AG04450 (cell line): Measurements from ENCODE around the gene C14orf119. TPM values are rescaled to one million over a fixed set of nuclear protein-coding genes. Genes with fewer than 3 reads are reported as not detected.

ENCODE experiments used
- CTCF ChIA-PET: fragments of 300-600, 350-600 bp; formaldehyde crosslinking; extraction: SDS; loops from one replicate; lab custom pipeline; 2022; ENCODE audit warnings: antibody characterized with exemption, inconsistent platforms; lab: Charles Lee
- POLR2A ChIA-PET: fragments of 350-600 bp; formaldehyde crosslinking; extraction: SDS; loops from one replicate; lab custom pipeline; 2021; ENCODE audit warnings: antibody characterized with exemption, inconsistent platforms; lab: Yijun Ruan, JAX
- DNase-seq: peaks from one replicate; pipeline ENCODE4 v3.0.0-alpha.2; 2011; ENCODE audit warnings: low read depth, low spot score
- H3K27ac ChIP-seq: one replicate; pipeline ENCODE4 v1.5.1; 2012; ENCODE audit warnings: low read depth, low read length, control low read depth
- H3K27me3 ChIP-seq: one replicate; pipeline ENCODE4 v1.6.0; 2012; ENCODE audit warnings: low read length; ENCODE audit not compliant: control insufficient read depth, insufficient read depth
- H3K4me3 ChIP-seq: 2 replicates; pipeline ENCODE4 v1.5.1; 2011; ENCODE audit warnings: mild to moderate bottlenecking, low read depth, low read length, control low read depth
- H3K9me3 ChIP-seq: 2 replicates; pipeline ENCODE4 v1.5.1; 2012; ENCODE audit warnings: low read length; ENCODE audit not compliant: control insufficient read depth, insufficient read depth
- polyA plus RNA-seq: library from polyadenylated mRNA; depleted of rRNA; stranded (reverse); fragments of >200 nt; gene quantifications from 2 replicates; pipeline ENCODE4 v1.2.3, GENCODE V29; 2011
- TF ChIP-seq, protein P1 (sequence below): IDR thresholded peaks from 2 replicates; pipeline ENCODE4 v1.5.1; 2011; ENCODE audit warnings: low read depth, low read length, control low read depth, inconsistent platforms

The C14orf119 gene
- polyA plus RNA-seq, 1 experiment = 128 TPM

DNA sequence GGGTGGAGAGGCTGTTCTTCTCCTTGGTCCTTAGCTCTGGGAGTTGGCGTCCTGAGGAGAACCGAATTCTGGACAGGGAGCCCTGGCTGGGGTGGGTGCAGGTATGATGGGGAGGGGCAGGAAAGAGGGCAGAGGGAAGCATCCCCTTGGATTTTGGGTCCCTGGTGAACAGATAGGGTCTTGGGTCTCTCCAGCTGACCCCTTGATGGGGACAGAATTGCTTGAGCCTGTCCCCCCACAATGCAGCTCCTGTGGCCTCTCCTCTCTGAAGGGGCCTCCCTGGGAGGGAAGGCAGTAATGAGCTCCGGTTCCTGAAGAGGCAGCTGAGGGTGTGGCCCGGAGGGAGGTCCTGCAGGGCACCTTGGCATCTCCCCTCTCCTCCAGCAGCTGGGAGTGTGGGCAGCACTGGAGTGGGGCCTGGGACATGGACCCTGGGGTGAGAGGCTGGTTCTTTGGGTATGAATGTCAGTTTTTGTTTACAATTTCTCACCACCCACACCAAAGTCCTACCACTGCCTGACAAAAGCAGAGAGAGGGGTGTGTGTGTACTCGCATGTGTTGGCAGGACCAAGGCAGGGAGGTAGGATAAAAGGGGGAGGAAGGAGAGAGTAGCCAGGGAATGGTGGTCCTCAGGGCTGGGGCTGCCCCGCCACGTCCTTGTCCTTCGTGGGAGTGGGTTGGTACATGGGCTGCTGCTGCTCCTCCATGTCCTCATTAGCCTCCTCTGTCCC is 31.4 kb downstream of the C14orf119 start:
- ChIA-PET CTCF (interaction anchor here (0.6 to 13.3 kb wide), 2 partner anchors 54 to 242 kb away, joined by 4 to 818 read pairs; partner anchors contain the start of gene SLC7A8), POLR2A (no interaction called here)
- no peak overlapping the region for H3K27ac ChIP-seq
- TF ChIP-seq, protein P1, sequence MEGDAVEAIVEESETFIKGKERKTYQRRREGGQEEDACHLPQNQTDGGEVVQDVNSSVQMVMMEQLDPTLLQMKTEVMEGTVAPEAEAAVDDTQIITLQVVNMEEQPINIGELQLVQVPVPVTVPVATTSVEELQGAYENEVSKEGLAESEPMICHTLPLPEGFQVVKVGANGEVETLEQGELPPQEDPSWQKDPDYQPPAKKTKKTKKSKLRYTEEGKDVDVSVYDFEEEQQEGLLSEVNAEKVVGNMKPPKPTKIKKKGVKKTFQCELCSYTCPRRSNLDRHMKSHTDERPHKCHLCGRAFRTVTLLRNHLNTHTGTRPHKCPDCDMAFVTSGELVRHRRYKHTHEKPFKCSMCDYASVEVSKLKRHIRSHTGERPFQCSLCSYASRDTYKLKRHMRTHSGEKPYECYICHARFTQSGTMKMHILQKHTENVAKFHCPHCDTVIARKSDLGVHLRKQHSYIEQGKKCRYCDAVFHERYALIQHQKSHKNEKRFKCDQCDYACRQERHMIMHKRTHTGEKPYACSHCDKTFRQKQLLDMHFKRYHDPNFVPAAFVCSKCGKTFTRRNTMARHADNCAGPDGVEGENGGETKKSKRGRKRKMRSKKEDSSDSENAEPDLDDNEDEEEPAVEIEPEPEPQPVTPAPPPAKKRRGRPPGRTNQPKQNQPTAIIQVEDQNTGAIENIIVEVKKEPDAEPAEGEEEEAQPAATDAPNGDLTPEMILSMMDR = no peak
- H3K9me3 ChIP-seq = no peaks in the 10 kb centered on the region
- peaks cover 15% of the 10 kb centered on the region for H3K27me3 ChIP-seq
- H3K4me3 ChIP-seq = no peak overlapping the region
- DNase-seq = no peak

DNA sequence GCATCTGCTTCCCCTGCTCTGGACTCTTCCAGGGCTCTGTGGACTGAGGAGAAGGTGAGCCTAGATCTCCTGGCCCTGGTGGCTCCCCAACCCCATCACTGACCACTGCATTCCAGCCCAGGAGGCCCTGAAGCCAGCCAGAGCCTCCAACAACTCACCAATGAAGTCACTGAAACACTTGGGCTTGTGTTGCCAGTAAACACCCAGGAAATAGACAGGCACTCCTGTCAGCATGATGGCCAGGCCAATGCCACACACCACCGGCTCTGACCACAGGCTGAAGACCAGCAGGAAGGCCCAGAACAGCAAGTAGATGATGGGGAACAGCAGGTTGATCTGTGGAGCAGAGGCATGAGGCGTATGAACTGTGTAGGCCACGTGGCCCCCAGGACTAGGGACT is 32.6 kb downstream of the C14orf119 start:
- H3K4me3 ChIP-seq = no peak overlapping the region
- ChIA-PET POLR2A (no interaction called here), CTCF (interaction anchor here (1.6 to 13.3 kb wide), 2 partner anchors 53 to 59 kb away, joined by 6 to 818 read pairs; partner anchors contain the start of gene SLC7A8)
- no peaks in the 10 kb centered on the region for H3K9me3 ChIP-seq
- H3K27me3 ChIP-seq = peaks cover 15% of the 10 kb centered on the region
- no peak for DNase-seq
- TF ChIP-seq, protein P1 = no peak
- H3K27ac ChIP-seq = no peak overlapping the region

DNA sequence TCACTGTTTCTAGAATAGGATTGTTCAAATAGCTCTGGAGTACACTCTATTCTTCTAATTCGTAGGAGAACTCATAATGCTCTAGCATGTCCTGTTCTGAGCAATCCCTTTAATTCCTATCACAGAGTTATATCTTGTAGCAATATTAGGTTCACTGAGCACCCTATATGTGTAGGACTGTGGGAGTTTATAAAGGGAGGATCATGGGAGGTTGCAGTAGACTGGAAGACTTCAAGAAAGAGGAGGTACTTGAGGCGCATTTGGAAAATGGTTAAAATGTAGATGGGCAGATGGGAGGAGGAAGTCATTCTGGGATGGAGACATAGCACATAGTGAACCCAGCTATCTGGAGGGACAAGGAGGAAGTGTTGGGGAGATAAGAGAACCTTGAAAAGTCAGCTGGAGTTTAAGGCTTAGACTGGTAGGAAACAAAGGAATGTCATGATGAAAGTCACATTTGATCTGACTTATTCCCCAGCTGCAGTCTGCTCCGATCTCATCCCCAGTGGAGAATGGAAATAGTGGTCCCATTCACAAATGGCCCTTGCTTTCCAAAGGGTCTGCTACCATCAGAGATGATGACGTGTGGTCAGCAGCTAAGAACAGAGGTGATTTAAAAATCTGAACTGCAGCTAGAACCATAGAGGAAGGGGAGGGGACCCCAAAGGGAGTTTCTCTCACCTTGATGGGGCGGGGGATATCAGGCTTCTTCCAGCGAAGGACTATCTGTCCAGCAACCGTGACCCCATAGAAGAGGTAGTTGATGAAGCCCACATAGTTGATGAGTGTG is 33.9 kb downstream of the C14orf119 start:
- H3K9me3 ChIP-seq = no peaks in the 10 kb centered on the region
- TF ChIP-seq, protein P1 = no peak
- H3K27ac ChIP-seq = no peak overlapping the region
- ChIA-PET CTCF (interaction anchor here (1.0 to 3.7 kb wide), 3 partner anchors 8 to 61 kb away, joined by 4 to 35 read pairs (median 6); no protein-coding TSS in a partner anchor), POLR2A (no interaction called here)
- no peak overlapping the region for H3K4me3 ChIP-seq
- H3K27me3 ChIP-seq = peaks cover 12% of the 10 kb centered on the region
- no peak for DNase-seq

DNA sequence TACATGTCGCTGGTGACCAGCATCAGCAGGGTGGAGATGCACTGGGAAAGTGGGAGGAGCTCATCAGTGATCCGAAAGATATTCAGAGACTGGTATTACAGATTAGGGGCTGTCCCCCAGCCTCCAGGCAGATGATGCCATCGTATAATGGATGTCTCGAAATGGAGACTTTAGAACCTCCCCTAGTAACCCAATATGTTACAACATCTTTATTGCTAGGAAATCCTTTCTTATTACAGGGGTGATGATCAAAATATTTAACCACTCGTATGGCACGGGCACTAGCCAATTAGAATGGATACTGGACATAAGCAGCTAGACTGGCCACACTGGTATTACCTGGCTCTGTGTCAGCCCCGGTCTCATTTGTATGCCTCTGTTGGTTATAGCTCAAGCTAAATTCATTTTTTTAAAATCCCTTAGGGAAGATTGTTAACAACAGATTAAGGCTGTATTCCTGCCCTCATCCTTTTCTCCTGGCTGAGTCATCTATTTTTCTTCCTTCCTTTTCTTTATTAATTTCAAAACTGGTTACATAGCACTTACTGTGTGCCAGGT is 34.5 kb downstream of the C14orf119 start:
- DNase-seq = no peak
- no peak overlapping the region for H3K4me3 ChIP-seq
- CTCF ChIA-PET = interaction anchor here (1.0 to 3.7 kb wide), 5 partner anchors 9 to 61 kb away, joined by 3 to 35 read pairs (median 6); no protein-coding TSS in a partner anchor
- peaks cover 12% of the 10 kb centered on the region for H3K27me3 ChIP-seq
- POLR2A ChIA-PET = no interaction called here
- no peaks in the 10 kb centered on the region for H3K9me3 ChIP-seq
- H3K27ac ChIP-seq = no peak overlapping the region
- TF ChIP-seq, protein P1 = no peak
